Trophoblast cell (in vitro differentiated cells and primary cell): Measurements from ENCODE around the gene ASTN1.
A peak's percentile ranks its signal among the peaks of the same experiment; 100 is the strongest.

ENCODE experiments used
- DNase-seq, 2 donors: peaks; one replicate each; pipeline ENCODE4 v3.0.0-alpha.2; 2016
- H2AFZ ChIP-seq: 2 replicates; pipeline ENCODE4 v1.6.1; 2013; ENCODE audit warnings: low read length, moderate library complexity, mild to moderate bottlenecking; ENCODE audit not compliant: insufficient read depth, poor library complexity
- H2AK5ac ChIP-seq: 2 replicates; pipeline ENCODE4 v1.6.1; 2013; ENCODE audit warnings: mild to moderate bottlenecking, low read length
- H2BK120ac ChIP-seq: 2 replicates; pipeline ENCODE4 v1.6.1; 2013; ENCODE audit warnings: low read length, mild to moderate bottlenecking, moderate library complexity; ENCODE audit not compliant: insufficient read depth, poor library complexity
- H2BK12ac ChIP-seq: 2 replicates; pipeline ENCODE4 v1.6.1; 2013; ENCODE audit warnings: mild to moderate bottlenecking, low read length, moderate library complexity
- H2BK5ac ChIP-seq: 2 replicates; pipeline ENCODE4 v1.6.1; 2013; ENCODE audit warnings: low read length, low read depth, moderate library complexity, mild to moderate bottlenecking; ENCODE audit not compliant: poor library complexity
- H3K14ac ChIP-seq: 2 replicates; pipeline ENCODE4 v1.6.1; 2013; ENCODE audit warnings: mild to moderate bottlenecking, low read length
- H3K18ac ChIP-seq: 2 replicates; pipeline ENCODE4 v1.6.1; 2013; ENCODE audit warnings: mild to moderate bottlenecking, low read length
- H3K23ac ChIP-seq: 2 replicates; pipeline ENCODE4 v1.6.1; 2013; ENCODE audit warnings: low read length
- H3K27ac ChIP-seq: 2 replicates; pipeline ENCODE4 v1.5.1; 2013; ENCODE audit warnings: low read depth, mild to moderate bottlenecking, inconsistent platforms, low read length, moderate library complexity
- H3K27me3 ChIP-seq: 2 replicates; pipeline ENCODE4 v1.6.1; 2013; ENCODE audit warnings: inconsistent platforms, mild to moderate bottlenecking, low read length, moderate library complexity; ENCODE audit not compliant: insufficient read depth
- H3K36me3 ChIP-seq, 2 experiments: 1 replicate in 1 of 2; 2 replicates in 1 of 2; pipeline ENCODE4 v1.6.1; 2013; ENCODE audit warnings: low read length in 2 of 2, mild to moderate bottlenecking in 2 of 2, moderate library complexity in 1 of 2; ENCODE audit not compliant: insufficient read depth in 2 of 2, control insufficient read depth in 1 of 2
- H3K4ac ChIP-seq: 2 replicates; pipeline ENCODE4 v1.6.1; 2013; ENCODE audit warnings: low read depth, mild to moderate bottlenecking, low read length, moderate library complexity
- H3K4me1 ChIP-seq, 2 experiments: 1 replicate in 1 of 2; 2 replicates in 1 of 2; pipeline ENCODE4 v1.6.1; 2013; ENCODE audit warnings: low read length in 2 of 2, mild to moderate bottlenecking in 2 of 2, moderate library complexity in 1 of 2; ENCODE audit not compliant: insufficient read depth in 2 of 2, control insufficient read depth in 1 of 2
- H3K4me2 ChIP-seq: 2 replicates; pipeline ENCODE4 v1.6.1; 2013; ENCODE audit warnings: inconsistent platforms, mild to moderate bottlenecking, low read length, moderate library complexity
- H3K4me3 ChIP-seq: 2 replicates; pipeline ENCODE4 v1.5.1; 2013; ENCODE audit warnings: mild to moderate bottlenecking, low read depth, low read length, inconsistent platforms
- H3K79me1 ChIP-seq: one replicate; pipeline ENCODE4 v1.6.1; 2013; ENCODE audit warnings: low read length
- H3K79me2 ChIP-seq: 2 replicates; pipeline ENCODE4 v1.6.1; 2013; ENCODE audit warnings: low read length, mild to moderate bottlenecking; ENCODE audit not compliant: control insufficient read depth, insufficient read depth, poor library complexity
- H3K9ac ChIP-seq: 2 replicates; pipeline ENCODE4 v1.6.1; 2013; ENCODE audit warnings: mild to moderate bottlenecking, low read length
- H3K9me3 ChIP-seq: 2 replicates; pipeline ENCODE4 v1.6.1; 2013; ENCODE audit warnings: low read depth, mild to moderate bottlenecking, control low read depth, inconsistent platforms, low read length; ENCODE audit not compliant: insufficient read depth
- H4K12ac ChIP-seq: 2 replicates; pipeline ENCODE4 v1.6.1; 2013; ENCODE audit warnings: low read depth, mild to moderate bottlenecking, low read length, moderate library complexity
- H4K8ac ChIP-seq: 2 replicates; pipeline ENCODE4 v1.6.1; 2013; ENCODE audit warnings: low read depth, mild to moderate bottlenecking, low read length, moderate library complexity
- H4K91ac ChIP-seq: one replicate; pipeline ENCODE4 v1.6.1; 2013; ENCODE audit warnings: low read depth, mild to moderate bottlenecking, low read length, moderate library complexity
- WGBS: extraction: QIAGEN DNeasy Blood & Tissue Kit; methylation state at CpG from one replicate; pipeline ENCODE4 v1.1.7; 2013; ENCODE audit warnings: missing lambda C conversion rate; ENCODE audit not compliant: insufficient read length, insufficient coverage; ENCODE audit errors: extremely low coverage; 5-methylcytosine and 5-hydroxymethylcytosine counted together

ASTN1 gene

DNA sequence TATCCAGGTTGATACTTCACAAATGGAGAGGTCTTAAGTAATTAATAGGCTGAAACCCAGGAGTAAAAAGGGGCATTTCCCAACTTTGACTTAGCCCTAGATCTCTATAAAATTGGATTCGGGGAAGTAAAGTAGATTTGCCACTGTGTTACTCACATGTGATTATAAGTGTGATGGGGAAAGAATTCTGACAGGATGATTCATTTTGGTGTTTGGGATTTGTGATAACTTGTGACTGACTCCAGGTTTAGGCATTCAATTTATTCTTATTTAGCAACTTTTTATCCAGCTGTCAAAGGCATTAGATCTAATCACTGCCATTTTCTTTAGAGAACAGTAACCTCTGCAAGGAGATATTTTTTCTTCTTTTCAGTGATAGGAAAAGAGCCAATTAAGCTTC lies 175.5 kb downstream of the ASTN1 start:
- no peak overlapping the region for H4K8ac ChIP-seq
- WGBS = no CpG with 5 or more reads among the region's 1 CpG

DNA sequence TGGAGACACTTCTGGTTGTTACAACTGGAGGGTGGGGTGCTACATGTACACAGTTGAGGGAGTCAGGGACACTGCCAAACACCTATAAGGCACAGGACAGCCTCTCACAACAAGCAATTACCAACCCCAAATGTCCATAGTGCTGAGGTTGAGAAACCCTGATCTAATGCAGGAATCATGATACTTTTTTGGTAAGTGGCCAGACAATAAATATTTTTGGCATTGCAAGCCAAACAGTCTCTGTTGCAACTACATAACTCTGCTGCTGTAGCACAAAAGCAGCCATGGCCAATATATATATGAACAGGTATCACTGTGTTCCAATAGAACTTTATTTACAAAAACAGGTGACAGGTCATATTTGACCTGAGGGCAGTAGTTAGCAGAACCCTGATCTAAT lies 177.5 kb downstream of the ASTN1 start:
- H3K79me1 ChIP-seq = no peaks in the 10 kb centered on the region
- no peak overlapping the region for H3K23ac ChIP-seq
- no peaks in the 10 kb centered on the region for H3K79me2 ChIP-seq
- H3K4ac ChIP-seq = no peak overlapping the region
- H3K36me3 ChIP-seq = no peaks in the 10 kb centered on the region
- H2AK5ac ChIP-seq = no peak overlapping the region
- no peak overlapping the region for H2BK5ac ChIP-seq
- no peak overlapping the region for H3K18ac ChIP-seq
- H2AFZ ChIP-seq = no peak overlapping the region
- H3K27ac ChIP-seq = no peak overlapping the region
- no peak for DNase-seq
- no peak overlapping the region for H2BK12ac ChIP-seq
- no peak overlapping the region for H3K4me3 ChIP-seq
- no peaks in the 10 kb centered on the region for H3K27me3 ChIP-seq
- no peak overlapping the region for H3K9ac ChIP-seq
- H4K12ac ChIP-seq = no peak overlapping the region
- H4K8ac ChIP-seq = no peak overlapping the region
- no peak overlapping the region for H3K14ac ChIP-seq
- H4K91ac ChIP-seq = no peak overlapping the region
- H2BK120ac ChIP-seq = no peak overlapping the region
- H3K4me2 ChIP-seq = no peak overlapping the region
- no peaks in the 10 kb centered on the region for H3K4me1 ChIP-seq
- no peaks in the 10 kb centered on the region for H3K9me3 ChIP-seq

More for the DNA sequence above, 175.5 kb downstream of the ASTN1 start:
- Histone ChIP-seq H2BK5ac (no peak overlapping the region), H3K4ac (no peak overlapping the region), H3K9me3 (no peaks in the 10 kb centered on the region), H3K27ac (no peak overlapping the region), H3K36me3 (no peaks in the 10 kb centered on the region), H4K12ac (no peak overlapping the region), H3K4me1 (no peaks in the 10 kb centered on the region), H3K4me2 (no peak overlapping the region), H3K18ac (no peak overlapping the region), H3K79me1 (no peaks in the 10 kb centered on the region), H3K14ac (no peak overlapping the region), H3K79me2 (no peaks in the 10 kb centered on the region), H2BK12ac (no peak overlapping the region), H3K23ac (no peak overlapping the region), H4K91ac (no peak overlapping the region), H2AK5ac (no peak overlapping the region), H3K4me3 (no peak overlapping the region), H3K27me3 (no peaks in the 10 kb centered on the region), H3K9ac (no peak overlapping the region), H2BK120ac (no peak overlapping the region), H2AFZ (no peak overlapping the region)
- DNase-seq = peak in 1 of 2 donors; percentile 79

DNA sequence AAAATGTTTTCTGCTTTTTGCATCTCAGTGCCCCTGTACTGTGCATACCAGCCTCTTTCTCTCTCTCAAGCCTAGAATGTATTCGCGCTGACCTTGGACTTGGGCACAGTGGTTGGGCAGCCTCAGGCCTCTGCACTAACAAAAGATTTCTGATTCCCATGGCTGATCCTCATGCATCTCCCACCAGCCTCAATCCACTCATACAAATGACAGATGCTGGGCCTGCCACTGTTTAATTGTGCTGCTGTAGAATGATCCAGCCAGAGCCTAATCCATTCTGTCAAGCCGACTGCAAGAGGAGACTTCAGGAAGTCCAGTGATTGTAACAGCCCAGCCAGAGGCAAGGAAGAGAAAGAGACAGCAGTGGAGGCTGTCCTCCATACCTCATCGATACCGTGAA lies 180.8 kb downstream of the ASTN1 start:
- Histone ChIP-seq H3K9ac (no peak overlapping the region), H3K36me3 (no peaks in the 10 kb centered on the region), H3K9me3 (no peaks in the 10 kb centered on the region), H2AFZ (no peak overlapping the region), H4K91ac (no peak overlapping the region), H3K4ac (no peak overlapping the region), H2AK5ac (no peak overlapping the region), H3K4me1 (no peaks in the 10 kb centered on the region), H4K8ac (no peak overlapping the region), H2BK5ac (no peak overlapping the region), H3K79me2 (no peaks in the 10 kb centered on the region), H3K18ac (no peak overlapping the region), H3K27me3 (no peaks in the 10 kb centered on the region), H3K27ac (no peak overlapping the region), H3K23ac (no peak overlapping the region), H3K4me3 (no peak overlapping the region), H2BK12ac (no peak overlapping the region), H4K12ac (no peak overlapping the region), H3K4me2 (no peak overlapping the region), H3K14ac (no peak overlapping the region), H2BK120ac (no peak overlapping the region), H3K79me1 (no peaks in the 10 kb centered on the region)
- WGBS = no CpG with 5 or more reads among the region's 5 CpGs
- no peak for DNase-seq

DNA sequence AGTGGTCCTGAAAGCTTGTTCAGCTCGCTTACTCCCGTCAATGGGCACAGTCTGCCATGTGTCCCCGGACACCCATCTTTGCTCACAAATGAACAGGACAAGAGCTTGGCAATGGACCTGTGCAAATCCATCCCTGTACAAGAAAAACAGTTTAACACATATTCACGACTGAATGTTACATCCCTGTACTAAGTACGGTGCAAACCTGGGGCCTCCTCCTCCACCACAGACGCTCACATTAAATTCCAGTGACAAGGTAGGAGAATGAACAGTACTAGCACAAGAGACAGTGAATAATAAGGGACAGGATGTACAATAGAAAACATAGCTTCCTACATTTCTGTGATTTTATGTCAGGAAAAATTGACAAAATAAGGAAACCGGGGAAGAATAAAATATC lies 187.7 kb downstream of the ASTN1 start:
- Histone ChIP-seq H4K12ac (no peak overlapping the region), H3K27ac (no peak overlapping the region), H2BK120ac (no peak overlapping the region), H3K23ac (no peak overlapping the region), H3K79me1 (no peaks in the 10 kb centered on the region), H3K4ac (no peak overlapping the region), H3K27me3 (no peaks in the 10 kb centered on the region), H3K18ac (no peak overlapping the region), H2AK5ac (no peak overlapping the region), H3K4me2 (no peak overlapping the region), H3K9me3 (no peaks in the 10 kb centered on the region), H4K8ac (no peak overlapping the region), H3K9ac (no peak overlapping the region), H2AFZ (no peak overlapping the region), H4K91ac (no peak overlapping the region), H3K4me3 (no peak overlapping the region), H2BK12ac (no peak overlapping the region), H3K36me3 (no peaks in the 10 kb centered on the region), H2BK5ac (no peak overlapping the region), H3K14ac (no peak overlapping the region), H3K79me2 (no peaks in the 10 kb centered on the region), H3K4me1 (no peaks in the 10 kb centered on the region)
- no peak for DNase-seq
- WGBS = no CpG with 5 or more reads among the region's 7 CpGs
